Endodermal cell (in vitro differentiated cells): ENCODE measurements around the gene HECW1. TPM values are rescaled to one million over a fixed set of nuclear protein-coding genes. Genes with fewer than 3 reads are reported as not detected.

Experiments used
- DNase-seq: peaks from one replicate; pipeline ENCODE4 v3.0.0-alpha.2; 2017
- H3K27ac ChIP-seq: 2 replicates; pipeline ENCODE4 v1.5.1; 2013; ENCODE audit warnings: mild to moderate bottlenecking, low read depth, low read length, moderate library complexity
- H3K27me3 ChIP-seq: 2 replicates; pipeline ENCODE4 v1.6.1; 2013; ENCODE audit warnings: mild to moderate bottlenecking, low read length, moderate library complexity; ENCODE audit not compliant: insufficient read depth, control insufficient read depth, poor library complexity, severe bottlenecking
- H3K36me3 ChIP-seq: 2 replicates; pipeline ENCODE4 v1.7.0; 2013; ENCODE audit warnings: mild to moderate bottlenecking, low read length, moderate library complexity; ENCODE audit not compliant: control insufficient read depth, insufficient read depth
- H3K4me1 ChIP-seq: one replicate; pipeline ENCODE4 v1.7.0; 2013; ENCODE audit warnings: low read length; ENCODE audit not compliant: control insufficient read depth, insufficient read depth
- H3K4me3 ChIP-seq: 2 replicates; pipeline ENCODE4 v1.5.1; 2013; ENCODE audit warnings: mild to moderate bottlenecking, low read length, moderate library complexity
- H3K9ac ChIP-seq: 2 replicates; pipeline ENCODE4 v1.6.1; 2013; ENCODE audit warnings: mild to moderate bottlenecking, low read length, moderate library complexity; ENCODE audit not compliant: poor library complexity, severe bottlenecking; ENCODE audit errors: extremely low read depth
- H3K9me3 ChIP-seq: 2 replicates; pipeline ENCODE4 v1.6.1; 2013; ENCODE audit warnings: mild to moderate bottlenecking, low read length, moderate library complexity; ENCODE audit not compliant: control insufficient read depth
- H3K27ac Mint-ChIP-seq: 2 replicates; pipeline ENCODE4 v1.8.0; 2020; ENCODE audit warnings: mixed read lengths
- H3K27me3 Mint-ChIP-seq: 2 replicates; pipeline ENCODE4 v1.8.0; 2021; ENCODE audit warnings: mild to moderate bottlenecking, mixed read lengths; ENCODE audit not compliant: insufficient read depth
- H3K36me3 Mint-ChIP-seq: 2 replicates; pipeline ENCODE4 v1.8.0; 2020; ENCODE audit warnings: low read depth, mixed read lengths
- H3K4me1 Mint-ChIP-seq: 2 replicates; pipeline ENCODE4 v1.8.0; 2020; ENCODE audit warnings: mixed read lengths
- H3K4me3 Mint-ChIP-seq: 2 replicates; pipeline ENCODE4 v1.8.0; 2020; ENCODE audit warnings: mild to moderate bottlenecking, moderate library complexity, mixed read lengths
- H3K9me3 Mint-ChIP-seq: 2 replicates; pipeline ENCODE4 v1.8.0; 2020; ENCODE audit warnings: mild to moderate bottlenecking, mixed read lengths
- CTCF ChIP-seq: fragments of 200-600 bp; sonication (generic); conservative IDR thresholded peaks from 2 replicates; pipeline ENCODE4 v1.5.0; 2021; ENCODE audit warnings: antibody characterized with exemption, mild to moderate bottlenecking
- WGBS, 2 experiments: methylation state at CpG; one replicate each; pipeline versions ENCODE4 v1.1.5 to v1.1.7; 2013; ENCODE audit warnings: missing lambda C conversion rate in 2 of 2, mixed read lengths in 1 of 2; ENCODE audit not compliant: insufficient coverage in 1 of 2, insufficient read length in 1 of 2; 5-methylcytosine and 5-hydroxymethylcytosine counted together
- total RNA-seq, 2 donors: library from RNA; stranded (reverse); fragmentation: NEBNext Ultra II Directional in 1 of 2; extraction: Animal tissue kit (Norgen Biotek cat#: 25700) in 1 of 2; gene quantifications; 2 replicates in 1 of 2; 3 replicates in 1 of 2; pipeline ENCODE4 v1.2.1, GENCODE V29; 2021

The HECW1 gene
- total RNA-seq, 2 donors from 2014 or later: 4.6 to 12.0 TPM

GRCh38 chr7:43232366-43232765 is 119.9 kb downstream of the HECW1 start:
- Mint-ChIP-seq H3K27me3 (no peaks in the 10 kb centered on the region), H3K9me3 (no peaks in the 10 kb centered on the region), H3K4me3 (no peak overlapping the region), H3K4me1 (peaks cover 11% of the 10 kb centered on the region), H3K27ac (no peak overlapping the region), H3K36me3 (no peaks in the 10 kb centered on the region)
- no peaks in the 10 kb centered on the region for H3K36me3 ChIP-seq
- no peak for DNase-seq
- no peaks in the 10 kb centered on the region for H3K9me3 ChIP-seq
- peaks cover 2% of the 10 kb centered on the region for H3K4me1 ChIP-seq
- 88% methylated on average over 2 of the region's 2 CpGs; no CpG with 5 or more reads in 1 of the 2 experiments for WGBS, 2 experiments
- no peak for TF ChIP-seq CTCF
- H3K4me3 ChIP-seq: no peak overlapping the region
- no peaks in the 10 kb centered on the region for H3K27me3 ChIP-seq
- no peak overlapping the region for H3K9ac ChIP-seq
- no peak overlapping the region for H3K27ac ChIP-seq

DNA sequence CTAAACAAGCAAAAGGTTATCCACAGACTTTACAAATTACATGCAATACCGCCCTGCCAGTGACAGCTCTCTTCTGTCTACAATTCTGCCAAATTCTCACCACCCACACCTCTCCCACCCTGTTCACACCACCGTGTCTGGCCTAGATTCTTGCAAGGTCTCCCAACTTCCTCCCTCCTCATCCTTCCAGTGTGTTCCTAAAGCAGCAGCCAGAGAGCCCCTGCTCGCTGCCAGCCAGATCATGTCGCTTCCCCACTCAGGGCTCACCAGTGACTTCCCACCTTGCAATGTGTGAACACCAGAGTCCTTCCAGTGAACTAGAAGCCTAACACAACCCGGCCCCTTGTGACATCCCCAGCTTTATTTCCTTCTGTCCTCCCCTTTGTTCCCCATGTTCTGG is 121.6 kb downstream of the HECW1 start:
- TF ChIP-seq CTCF: no peak
- Mint-ChIP-seq H3K9me3 (no peaks in the 10 kb centered on the region), H3K27me3 (no peaks in the 10 kb centered on the region), H3K36me3 (no peaks in the 10 kb centered on the region), H3K4me1 (peaks cover 14% of the 10 kb centered on the region), H3K4me3 (no peak overlapping the region), H3K27ac (no peak overlapping the region)
- Histone ChIP-seq H3K27me3 (no peaks in the 10 kb centered on the region), H3K4me3 (no peak overlapping the region), H3K9ac (no peak overlapping the region), H3K4me1 (peaks cover 2% of the 10 kb centered on the region), H3K36me3 (no peaks in the 10 kb centered on the region), H3K27ac (no peak overlapping the region), H3K9me3 (no peaks in the 10 kb centered on the region)
- 77 to 85% methylated on average over 5 of the region's 5 CpGs for WGBS, 2 experiments
- no peak for DNase-seq

GRCh38 chr7:43234968-43235367 is 122.5 kb downstream of the HECW1 start:
- WGBS, 2 experiments: 88 to 100% methylated on average over 1 to 4 of the region's 4 CpGs
- Histone ChIP-seq H3K36me3 (no peaks in the 10 kb centered on the region), H3K9me3 (no peaks in the 10 kb centered on the region), H3K4me1 (peaks cover 2% of the 10 kb centered on the region), H3K27ac (no peak overlapping the region), H3K27me3 (no peaks in the 10 kb centered on the region), H3K9ac (no peak overlapping the region), H3K4me3 (no peak overlapping the region)
- no peak overlapping the region for H3K4me3 Mint-ChIP-seq
- no peak for DNase-seq
- no peaks in the 10 kb centered on the region for H3K36me3 Mint-ChIP-seq
- H3K27me3 Mint-ChIP-seq: no peaks in the 10 kb centered on the region
- no peak overlapping the region for H3K27ac Mint-ChIP-seq
- peaks cover 14% of the 10 kb centered on the region for H3K4me1 Mint-ChIP-seq
- H3K9me3 Mint-ChIP-seq: no peaks in the 10 kb centered on the region
- no peak for TF ChIP-seq CTCF
